IMR-90 (cell line): ENCODE data around the gene TSNAXIP1. TPM values are rescaled to one million over a fixed set of nuclear protein-coding genes. Genes with fewer than 3 reads are reported as not detected.

ENCODE experiments used
- ATAC-seq: fragments of 200-7000 bp; cut with Tn5 transposase; 2 replicates; pipeline ENCODE4 v1.9.1; 2020; ENCODE audit warnings: low read depth, mild to moderate bottlenecking, moderate library complexity
- BruUV-seq: library from RNA; stranded (reverse); fragments of 400-500 nt; replicated peaks from 2 replicates; lab custom pipeline; 2021; lab: Mats Ljungman, UMichigan
- CTCF ChIA-PET: fragments of 300-600 bp; formaldehyde crosslinking; extraction: SDS; loops from one replicate; lab custom pipeline; 2021; ENCODE audit warnings: antibody characterized with exemption; lab: Yijun Ruan, JAX
- POLR2A ChIA-PET: fragments of 300-600 bp; sonication (Branson Sonifier 250); formaldehyde crosslinking; loops from one replicate; lab custom pipeline; 2022; ENCODE audit warnings: antibody characterized with exemption; ENCODE audit not compliant: unreplicated experiment; lab: Charles Lee
- DNase-seq: peaks from one replicate; pipeline ENCODE4 v3.0.0; 2013
- H2AFZ ChIP-seq: replicated peaks from 2 replicates; pipeline ENCODE3; 2013; ENCODE audit warnings: low read length, mild to moderate bottlenecking; ENCODE audit not compliant: poor library complexity
- H2AK5ac ChIP-seq: 2 replicates; pipeline ENCODE4 v1.6.1; 2013; ENCODE audit warnings: low read depth, low read length, inconsistent platforms
- H2AK9ac ChIP-seq: replicated peaks from 2 replicates; pipeline ENCODE3; 2013; ENCODE audit warnings: mild to moderate bottlenecking, low read depth, low read length, moderate library complexity; ENCODE audit not compliant: poor library complexity
- H2BK120ac ChIP-seq: 2 replicates; pipeline ENCODE4 v1.6.1; 2013; ENCODE audit warnings: low read depth, low read length, inconsistent platforms
- H2BK15ac ChIP-seq: 3 replicates; pipeline ENCODE4 v1.6.1; 2013; ENCODE audit warnings: low read depth, low read length, inconsistent platforms
- H2BK20ac ChIP-seq: 2 replicates; pipeline ENCODE4 v1.6.1; 2013; ENCODE audit warnings: low read depth, mild to moderate bottlenecking, inconsistent platforms, low read length, moderate library complexity
- H2BK5ac ChIP-seq: 2 replicates; pipeline ENCODE4 v1.6.1; 2013; ENCODE audit warnings: mild to moderate bottlenecking, low read depth, low read length, inconsistent platforms; ENCODE audit not compliant: poor library complexity, severe bottlenecking
- H3K14ac ChIP-seq: replicated peaks from 2 replicates; pipeline ENCODE4 v1.6.1; 2013; ENCODE audit warnings: low read depth, low read length, inconsistent platforms
- H3K18ac ChIP-seq: 2 replicates; pipeline ENCODE4 v1.6.1; 2013; ENCODE audit warnings: low read depth, low read length, control low read depth
- H3K23ac ChIP-seq: 2 replicates; pipeline ENCODE4 v1.6.1; 2013; ENCODE audit warnings: low read depth, low read length, inconsistent platforms
- H3K27ac ChIP-seq: 2 replicates; pipeline ENCODE4 v1.5.1; 2013; ENCODE audit warnings: mild to moderate bottlenecking, control low read depth, low read length; ENCODE audit not compliant: insufficient read depth
- H3K27me3 ChIP-seq: 2 replicates; pipeline ENCODE4 v1.6.1; 2013; ENCODE audit warnings: low read length; ENCODE audit not compliant: control insufficient read depth, insufficient read depth
- H3K36me3 ChIP-seq: 2 replicates; pipeline ENCODE4 v1.6.1; 2013; ENCODE audit warnings: low read length, mixed read lengths; ENCODE audit not compliant: control insufficient read depth, insufficient read depth
- H3K4ac ChIP-seq: 2 replicates; pipeline ENCODE4 v1.6.1; 2013; ENCODE audit warnings: low read depth, low read length, inconsistent platforms
- H3K4me1 ChIP-seq: 2 replicates; pipeline ENCODE4 v1.6.1; 2013; ENCODE audit warnings: low read length, mixed read lengths; ENCODE audit not compliant: control insufficient read depth, insufficient read depth
- H3K4me2 ChIP-seq: 2 replicates; pipeline ENCODE4 v1.6.1; 2013; ENCODE audit warnings: low read depth, mild to moderate bottlenecking, control low read depth, low read length, moderate library complexity
- H3K4me3 ChIP-seq: 2 replicates; pipeline ENCODE4 v1.5.1; 2013; ENCODE audit warnings: low read depth, mild to moderate bottlenecking, control low read depth, low read length, moderate library complexity; ENCODE audit not compliant: insufficient read depth
- H3K56ac ChIP-seq: 2 replicates; pipeline ENCODE4 v1.6.1; 2013; ENCODE audit warnings: low read length, inconsistent platforms; ENCODE audit not compliant: insufficient read depth; ENCODE audit errors: extremely low read depth
- H3K79me1 ChIP-seq, 2 experiments: 2 replicates each; pipeline ENCODE4 v1.6.1; 2013; ENCODE audit warnings: low read length in 2 of 2, inconsistent platforms in 1 of 2, low read depth in 1 of 2
- H3K9ac ChIP-seq: 2 replicates; pipeline ENCODE4 v1.6.1; 2013; ENCODE audit warnings: low read depth, low read length, control low read depth
- H3K9me1 ChIP-seq: 2 replicates; pipeline ENCODE4 v1.6.1; 2013; ENCODE audit warnings: low read length, inconsistent platforms; ENCODE audit not compliant: insufficient read depth
- H3K9me3 ChIP-seq: 2 replicates; pipeline ENCODE4 v1.6.1; 2013; ENCODE audit warnings: low read length; ENCODE audit not compliant: control insufficient read depth, insufficient read depth
- H4K20me1 ChIP-seq: 2 replicates; pipeline ENCODE4 v1.6.1; 2013; ENCODE audit warnings: low read length, inconsistent platforms; ENCODE audit not compliant: insufficient read depth
- H4K5ac ChIP-seq: 2 replicates; pipeline ENCODE4 v1.6.1; 2013; ENCODE audit warnings: mild to moderate bottlenecking, low read depth, low read length, control low read depth
- H4K8ac ChIP-seq, 2 experiments: 2 replicates each; pipeline ENCODE4 v1.6.1; 2013; ENCODE audit warnings: low read depth in 2 of 2, low read length in 2 of 2, control low read depth in 1 of 2, inconsistent platforms in 1 of 2
- H4K91ac ChIP-seq: 2 replicates; pipeline ENCODE4 v1.6.1; 2013; ENCODE audit warnings: low read depth, low read length, inconsistent platforms; ENCODE audit not compliant: insufficient read depth
- BHLHE40 ChIP-seq: fragments of 150-350 bp; IDR thresholded peaks from 2 replicates; pipeline ENCODE4 v1.6.1; 2016; ENCODE audit warnings: mild to moderate bottlenecking, low read depth, low read length
- CEBPB ChIP-seq: IDR thresholded peaks from 2 replicates; pipeline ENCODE4 v1.6.1; 2012; ENCODE audit warnings: low read depth, low read length, improper control_type of control experiment
- CHD1 ChIP-seq: IDR thresholded peaks from 2 replicates; pipeline ENCODE4 v1.6.1; 2012; ENCODE audit warnings: low read depth, low read length, improper control_type of control experiment
- ELK1 ChIP-seq: fragments of 150-350 bp; IDR thresholded peaks from 2 replicates; pipeline ENCODE4 v1.6.1; 2016; ENCODE audit warnings: low read depth, mild to moderate bottlenecking, low read length, moderate library complexity, borderline replicate concordance
- FOS ChIP-seq: fragments of 150-350 bp; IDR thresholded peaks from 2 replicates; pipeline ENCODE4 v1.6.1; 2016; ENCODE audit warnings: low read depth, low read length
- MAZ ChIP-seq: IDR thresholded peaks from 2 replicates; pipeline ENCODE4 v1.6.1; 2012; ENCODE audit warnings: low read depth, mild to moderate bottlenecking, low read length, improper control_type of control experiment, moderate library complexity, borderline replicate concordance
- MXI1 ChIP-seq: IDR thresholded peaks from 2 replicates; pipeline ENCODE4 v1.6.1; 2012; ENCODE audit warnings: low read depth, mild to moderate bottlenecking, low read length, moderate library complexity, borderline replicate concordance
- NFE2L2 ChIP-seq: fragments of 150-350 bp; IDR thresholded peaks from 2 replicates; pipeline ENCODE4 v1.6.1; 2016; ENCODE audit warnings: low read depth, mild to moderate bottlenecking, low read length
- RAD21 ChIP-seq: IDR thresholded peaks from 2 replicates; pipeline ENCODE4 v1.6.1; 2012; ENCODE audit warnings: low read length, improper control_type of control experiment
- RCOR1 ChIP-seq: IDR thresholded peaks from 2 replicates; pipeline ENCODE4 v1.6.1; 2012; ENCODE audit warnings: mild to moderate bottlenecking, low read length, improper control_type of control experiment; ENCODE audit not compliant: insufficient replicate concordance
- RFX5 ChIP-seq: IDR thresholded peaks from 2 replicates; pipeline ENCODE4 v1.8.0; 2012; ENCODE audit warnings: low read depth, mild to moderate bottlenecking, low read length, moderate library complexity
- SMC3 ChIP-seq: fragments of 150-350 bp; IDR thresholded peaks from 2 replicates; pipeline ENCODE4 v1.6.1; 2016; ENCODE audit warnings: low read depth, mild to moderate bottlenecking, antibody characterized with exemption, low read length, moderate library complexity
- WGBS, 2 experiments: methylation state at CpG; one replicate each; pipeline versions ENCODE4 v1.1.5 to v1.1.7; 2013; ENCODE audit warnings: missing lambda C conversion rate in 2 of 2; ENCODE audit not compliant: insufficient read length in 1 of 2; ENCODE audit errors: extremely low coverage in 2 of 2; 5-methylcytosine and 5-hydroxymethylcytosine counted together
- dilution Hi-C: fragments of 300-500 bp; cut with HindIII; formaldehyde crosslinking; loops from one replicate; pipeline ENCODE4 v1.14.3; 2018; ENCODE audit warnings: low sequenced_read_pairs; ENCODE audit not compliant: unreplicated experiment
- in situ Hi-C: fragments of 300-500 bp; cut with MboI; formaldehyde crosslinking; loops from 3 replicates; pipeline ENCODE4 v1.14.3; 2019; ENCODE audit warnings: low sequenced_read_pairs, inconsistent platforms, mixed read lengths
- intact Hi-C: fragments of 100-400 bp; cut with micrococcal nuclease; formaldehyde crosslinking; loops from 2 replicates; pipeline ENCODE4 v1.10.0; 2022
- polyA plus RNA-seq, 3 experiments: library from polyadenylated mRNA; depleted of rRNA; stranded (reverse); fragments of >200 nt; gene quantifications; 2 replicates each; pipeline ENCODE4 v1.2.3, GENCODE V29; 2012; ENCODE audit warnings: low replicate concordance in 1 of 3
- total RNA-seq: library from RNA; depleted of rRNA; stranded (reverse); fragments of >200 nt; gene quantifications from 2 replicates; pipeline ENCODE4 v1.2.3, GENCODE V29; 2012
- TF ChIP-seq, protein P1 (sequence below): conservative IDR thresholded peaks from 2 replicates; pipeline ENCODE4 v1.5.1; 2012; ENCODE audit warnings: mild to moderate bottlenecking, low read depth, low read length, improper control_type of control experiment
- TF ChIP-seq, protein P2 (sequence below): fragments of 150-350 bp; IDR thresholded peaks from 2 replicates; pipeline ENCODE4 v1.6.1; 2017; ENCODE audit warnings: mild to moderate bottlenecking, antibody characterized with exemption, low read length, low read depth

The TSNAXIP1 gene
- total and polyA plus RNA-seq, 2 of the 4 experiments (the other 2 are of a cell fraction), result 0.72 to 1.4 TPM

DNA sequence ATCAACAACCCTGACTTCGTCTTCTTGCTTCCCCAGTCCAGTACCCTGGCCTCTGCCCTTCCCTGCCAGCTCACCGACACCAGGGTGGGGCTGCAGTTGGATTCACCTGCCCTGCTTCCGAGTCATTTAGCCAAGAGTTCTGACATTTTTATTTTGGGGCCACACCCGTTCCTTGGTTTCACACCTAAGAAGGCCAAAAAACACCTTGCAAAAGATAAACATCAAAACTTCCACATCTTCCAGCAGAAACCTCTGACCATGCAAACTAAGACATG is 45.8 kb upstream of the TSNAXIP1 start:
- dilution Hi-C loops, result no loop called here
- Histone ChIP-seq H4K20me1 (peaks cover 18% of the 10 kb centered on the region), H3K56ac (no peak overlapping the region), H3K27ac (no peak overlapping the region), H3K4ac (no peak overlapping the region), H3K9me3 (no peaks in the 10 kb centered on the region), H3K27me3 (no peaks in the 10 kb centered on the region), H3K18ac (no peak overlapping the region), H4K8ac (no peak overlapping the region), H3K4me1 (no peaks in the 10 kb centered on the region), H4K5ac (no peak overlapping the region), H2BK20ac (no peak overlapping the region), H2AK9ac (no peak overlapping the region), H3K36me3 (peaks cover 6% of the 10 kb centered on the region; the same call in 1 of the 2 replicates), H2BK15ac (no peak overlapping the region), H3K9ac (no peak overlapping the region), H2AFZ (no peak overlapping the region), H3K79me1 (peaks cover 8 to 40% of the 10 kb centered on the region in 2 experiments; a peak in 3 of 4 replicates), H2BK120ac (no peak overlapping the region), H3K4me3 (no peak overlapping the region), H2BK5ac (no peak overlapping the region), H3K23ac (no peak overlapping the region), H3K4me2 (no peak overlapping the region), H2AK5ac (no peak overlapping the region), H3K9me1 (peaks cover 14% of the 10 kb centered on the region), H3K14ac (no peak overlapping the region), H4K91ac (no peak overlapping the region)
- ChIA-PET CTCF (no interaction called here), POLR2A (no interaction called here)
- DNase-seq, result no peak
- TF ChIP-seq, protein P1, sequence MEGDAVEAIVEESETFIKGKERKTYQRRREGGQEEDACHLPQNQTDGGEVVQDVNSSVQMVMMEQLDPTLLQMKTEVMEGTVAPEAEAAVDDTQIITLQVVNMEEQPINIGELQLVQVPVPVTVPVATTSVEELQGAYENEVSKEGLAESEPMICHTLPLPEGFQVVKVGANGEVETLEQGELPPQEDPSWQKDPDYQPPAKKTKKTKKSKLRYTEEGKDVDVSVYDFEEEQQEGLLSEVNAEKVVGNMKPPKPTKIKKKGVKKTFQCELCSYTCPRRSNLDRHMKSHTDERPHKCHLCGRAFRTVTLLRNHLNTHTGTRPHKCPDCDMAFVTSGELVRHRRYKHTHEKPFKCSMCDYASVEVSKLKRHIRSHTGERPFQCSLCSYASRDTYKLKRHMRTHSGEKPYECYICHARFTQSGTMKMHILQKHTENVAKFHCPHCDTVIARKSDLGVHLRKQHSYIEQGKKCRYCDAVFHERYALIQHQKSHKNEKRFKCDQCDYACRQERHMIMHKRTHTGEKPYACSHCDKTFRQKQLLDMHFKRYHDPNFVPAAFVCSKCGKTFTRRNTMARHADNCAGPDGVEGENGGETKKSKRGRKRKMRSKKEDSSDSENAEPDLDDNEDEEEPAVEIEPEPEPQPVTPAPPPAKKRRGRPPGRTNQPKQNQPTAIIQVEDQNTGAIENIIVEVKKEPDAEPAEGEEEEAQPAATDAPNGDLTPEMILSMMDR, result no peak
- no peak for TF ChIP-seq CEBPB
- no peak for TF ChIP-seq CHD1
- no peak for TF ChIP-seq SMC3
- TF ChIP-seq ELK1, result no peak
- TF ChIP-seq MAZ, result no peak
- TF ChIP-seq MXI1, result no peak
- no peak for TF ChIP-seq NFE2L2
- no peak for TF ChIP-seq RCOR1
- no peak for TF ChIP-seq FOS
- TF ChIP-seq RFX5, result no peak
- TF ChIP-seq, protein P2, sequence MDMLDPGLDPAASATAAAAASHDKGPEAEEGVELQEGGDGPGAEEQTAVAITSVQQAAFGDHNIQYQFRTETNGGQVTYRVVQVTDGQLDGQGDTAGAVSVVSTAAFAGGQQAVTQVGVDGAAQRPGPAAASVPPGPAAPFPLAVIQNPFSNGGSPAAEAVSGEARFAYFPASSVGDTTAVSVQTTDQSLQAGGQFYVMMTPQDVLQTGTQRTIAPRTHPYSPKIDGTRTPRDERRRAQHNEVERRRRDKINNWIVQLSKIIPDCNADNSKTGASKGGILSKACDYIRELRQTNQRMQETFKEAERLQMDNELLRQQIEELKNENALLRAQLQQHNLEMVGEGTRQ, result no peak
- no peak for TF ChIP-seq BHLHE40
- no peak for TF ChIP-seq RAD21
- in situ Hi-C loops, result no loop called here
- no peak for ATAC-seq
- no TSS peak for BruUV-seq
- intact Hi-C loops, result no loop called here
- WGBS, 2 experiments, result 73% methylated on average over 2 of the region's 4 CpGs; no CpG with 5 or more reads in 1 of the 2 experiments
